HG03558 (cell line): ENCODE measurements around the gene KLF5.

ENCODE experiments used
- ATAC-seq: cut with Tn5 transposase; IDR thresholded peaks from one replicate; pipeline ENCODE4 v1.9.1; 2021; ENCODE audit warnings: moderate number of reproducible peaks; ENCODE audit not compliant: unreplicated experiment; ENCODE audit errors: extremely low read depth

KLF5 gene

DNA sequence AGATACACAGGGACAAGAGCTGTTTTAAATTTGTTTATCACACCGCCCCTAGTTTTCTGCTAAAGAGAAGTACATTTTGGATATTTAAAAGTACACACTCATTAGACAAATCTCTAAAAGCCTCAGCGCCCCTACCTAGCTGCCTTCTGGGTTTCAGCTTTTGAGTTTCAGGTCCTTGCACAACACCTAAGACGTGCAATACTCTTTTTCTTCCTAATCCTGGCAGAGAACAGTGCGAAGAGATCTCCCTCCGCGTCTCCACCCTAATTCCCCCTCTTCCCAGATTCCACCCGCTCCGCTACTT is 421 bp upstream of the KLF5 start:
- ATAC-seq, result peak; percentile 2

DNA sequence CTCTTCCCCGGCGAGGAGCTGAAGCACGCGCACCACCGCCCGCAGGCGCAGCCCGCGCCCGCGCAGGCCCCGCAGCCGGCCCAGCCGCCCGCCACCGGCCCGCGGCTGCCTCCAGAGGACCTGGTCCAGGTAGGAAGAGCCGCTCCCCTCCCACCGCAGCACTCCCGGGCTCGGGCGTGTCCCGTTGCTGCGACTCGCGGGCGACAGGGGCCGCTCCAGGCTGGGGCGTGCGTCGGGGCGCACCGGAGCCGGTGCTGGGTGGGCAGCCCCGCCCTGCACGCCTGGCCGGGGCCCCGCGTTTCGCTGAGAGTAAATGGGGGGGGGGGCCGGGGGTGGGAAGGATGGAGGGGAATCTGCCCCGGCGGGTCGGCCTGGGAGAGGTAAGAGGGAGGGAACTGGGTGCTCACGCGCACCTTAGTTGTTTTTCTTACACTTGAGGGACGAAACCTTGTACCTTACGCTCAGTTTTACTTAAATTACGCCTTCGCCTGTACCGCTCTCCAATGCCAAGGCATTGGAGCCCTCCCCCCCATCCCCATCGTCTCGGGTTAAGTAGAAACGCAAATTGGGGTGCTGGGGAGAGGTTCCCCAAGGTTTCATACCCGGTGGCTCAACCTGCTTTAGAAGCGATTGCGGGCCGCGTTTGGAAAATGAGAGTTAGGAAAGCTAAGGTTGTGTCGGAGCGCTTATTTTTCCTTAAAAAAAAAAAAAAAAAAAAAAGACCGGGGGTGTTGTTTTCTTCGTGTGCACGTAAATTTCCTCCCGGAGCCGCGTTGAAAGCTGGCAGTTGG is 850 bp downstream of the KLF5 start:
- ATAC-seq, result peak; percentile 18

DNA sequence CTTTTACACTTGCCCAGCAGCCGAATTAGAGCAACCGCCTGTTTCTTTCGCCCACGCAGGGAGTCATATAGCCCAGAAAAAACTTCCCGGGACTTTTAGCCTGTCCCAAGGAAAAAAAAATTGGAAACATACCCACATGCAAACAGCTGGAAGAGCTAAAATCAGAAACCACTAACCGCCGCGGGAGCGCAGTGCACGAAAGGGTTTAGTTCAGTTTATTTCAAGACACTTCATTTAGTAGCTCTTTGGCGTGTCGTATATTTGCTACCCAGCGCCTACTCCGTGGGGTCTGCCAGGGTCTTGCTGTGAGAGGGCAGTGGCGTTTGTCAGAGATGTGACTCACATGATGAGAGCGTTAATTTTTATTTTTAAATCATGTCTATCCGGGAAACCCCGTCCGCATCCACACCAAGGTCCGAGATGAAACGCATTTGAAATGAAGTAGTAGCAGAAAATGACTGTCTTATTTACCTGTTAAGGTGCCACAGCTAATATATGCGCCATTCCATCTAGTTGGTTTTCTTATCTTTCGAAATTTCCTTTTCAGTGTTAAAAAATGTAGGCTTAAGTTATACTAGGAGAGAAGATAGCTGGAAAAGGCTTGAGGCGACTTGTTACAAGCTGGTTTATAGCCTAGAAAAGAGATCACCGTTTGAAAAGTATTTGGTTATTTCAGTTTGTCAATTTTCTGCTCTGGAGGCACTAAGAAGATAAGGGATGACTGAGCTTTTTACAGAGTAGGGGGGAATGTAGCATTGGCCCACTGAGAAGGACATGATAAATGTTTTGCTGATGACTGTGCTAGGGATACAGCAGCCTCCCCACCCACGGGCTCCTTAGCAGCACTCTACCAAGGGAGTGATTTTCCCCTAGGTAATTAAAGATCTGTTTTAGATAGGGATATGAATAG is 1.7 kb downstream of the KLF5 start:
- ATAC-seq, result no peak

DNA sequence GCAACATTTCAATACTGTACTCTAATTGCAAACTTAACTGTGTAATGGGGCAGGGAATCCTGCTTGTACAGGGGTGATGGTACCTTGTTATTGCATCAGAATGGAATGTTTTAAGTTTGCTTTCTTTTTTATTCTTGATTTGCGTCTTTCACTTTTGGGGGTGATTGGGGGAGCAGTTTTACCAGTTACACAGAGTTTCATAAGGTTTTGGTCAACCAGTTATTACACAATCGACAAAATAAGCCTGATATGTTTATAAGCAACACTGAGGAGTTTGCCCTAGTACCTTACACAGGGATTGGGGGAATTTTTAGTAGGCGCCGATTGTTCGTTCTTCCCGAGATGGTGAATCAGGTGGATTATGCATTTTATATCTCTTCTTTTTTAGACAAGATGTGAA is 2.7 kb downstream of the KLF5 start:
- no peak for ATAC-seq

DNA sequence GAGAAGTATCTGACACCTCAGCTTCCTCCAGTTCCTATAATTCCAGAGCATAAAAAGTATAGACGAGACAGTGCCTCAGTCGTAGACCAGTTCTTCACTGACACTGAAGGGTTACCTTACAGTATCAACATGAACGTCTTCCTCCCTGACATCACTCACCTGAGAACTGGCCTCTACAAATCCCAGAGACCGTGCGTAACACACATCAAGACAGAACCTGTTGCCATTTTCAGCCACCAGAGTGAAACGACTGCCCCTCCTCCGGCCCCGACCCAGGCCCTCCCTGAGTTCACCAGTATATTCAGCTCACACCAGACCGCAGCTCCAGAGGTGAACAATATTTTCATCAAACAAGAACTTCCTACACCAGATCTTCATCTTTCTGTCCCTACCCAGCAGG is 3.1 kb downstream of the KLF5 start:
- no peak for ATAC-seq

DNA sequence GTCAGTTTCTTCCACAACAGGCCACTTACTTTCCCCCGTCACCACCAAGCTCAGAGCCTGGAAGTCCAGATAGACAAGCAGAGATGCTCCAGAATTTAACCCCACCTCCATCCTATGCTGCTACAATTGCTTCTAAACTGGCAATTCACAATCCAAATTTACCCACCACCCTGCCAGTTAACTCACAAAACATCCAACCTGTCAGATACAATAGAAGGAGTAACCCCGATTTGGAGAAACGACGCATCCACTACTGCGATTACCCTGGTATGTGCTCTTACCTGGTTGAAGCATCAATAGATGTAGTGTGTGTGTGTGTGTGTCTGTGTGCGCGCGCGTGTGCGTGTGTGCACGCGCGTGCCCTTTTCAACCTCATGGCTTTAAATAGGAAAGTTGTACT is 3.7 kb downstream of the KLF5 start:
- ATAC-seq, result no peak

DNA sequence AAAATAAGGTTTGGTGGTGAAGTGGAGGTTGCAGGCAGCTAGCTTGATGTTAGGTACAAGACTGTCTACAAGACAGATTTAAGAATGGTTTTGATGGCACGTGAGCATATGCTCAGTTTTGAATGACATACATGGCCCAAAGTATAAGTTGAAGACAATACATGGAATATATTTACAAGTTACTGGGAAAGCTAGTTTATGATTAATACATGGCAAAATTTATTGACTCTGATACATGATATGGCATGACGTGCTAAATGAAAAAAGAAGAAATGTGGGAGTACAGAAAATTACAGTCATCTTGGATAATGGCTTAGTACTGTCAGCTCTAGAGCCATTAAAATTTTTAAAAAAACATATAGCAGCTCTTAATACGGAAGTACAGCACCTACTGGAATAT is 4.4 kb downstream of the KLF5 start:
- no peak for ATAC-seq

DNA sequence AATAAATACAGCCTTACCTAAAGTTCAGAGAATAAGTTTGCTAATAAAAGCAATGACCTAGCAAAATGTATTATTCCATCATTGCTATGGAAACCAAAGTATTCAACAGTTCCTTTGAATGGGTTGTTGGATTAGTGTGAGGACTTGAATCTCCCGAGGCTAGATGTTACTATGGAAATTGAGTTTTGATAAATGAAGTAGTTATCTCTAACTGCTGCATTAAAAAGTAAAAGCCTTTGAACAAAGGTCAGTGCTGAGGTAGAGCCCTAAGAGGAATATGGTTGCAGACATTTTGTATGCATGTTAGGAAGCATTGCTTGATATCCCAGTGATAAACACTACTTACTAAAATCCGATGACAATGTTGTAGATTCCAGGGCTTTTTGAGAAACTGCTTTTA is 6.2 kb downstream of the KLF5 start:
- ATAC-seq, result no peak

DNA sequence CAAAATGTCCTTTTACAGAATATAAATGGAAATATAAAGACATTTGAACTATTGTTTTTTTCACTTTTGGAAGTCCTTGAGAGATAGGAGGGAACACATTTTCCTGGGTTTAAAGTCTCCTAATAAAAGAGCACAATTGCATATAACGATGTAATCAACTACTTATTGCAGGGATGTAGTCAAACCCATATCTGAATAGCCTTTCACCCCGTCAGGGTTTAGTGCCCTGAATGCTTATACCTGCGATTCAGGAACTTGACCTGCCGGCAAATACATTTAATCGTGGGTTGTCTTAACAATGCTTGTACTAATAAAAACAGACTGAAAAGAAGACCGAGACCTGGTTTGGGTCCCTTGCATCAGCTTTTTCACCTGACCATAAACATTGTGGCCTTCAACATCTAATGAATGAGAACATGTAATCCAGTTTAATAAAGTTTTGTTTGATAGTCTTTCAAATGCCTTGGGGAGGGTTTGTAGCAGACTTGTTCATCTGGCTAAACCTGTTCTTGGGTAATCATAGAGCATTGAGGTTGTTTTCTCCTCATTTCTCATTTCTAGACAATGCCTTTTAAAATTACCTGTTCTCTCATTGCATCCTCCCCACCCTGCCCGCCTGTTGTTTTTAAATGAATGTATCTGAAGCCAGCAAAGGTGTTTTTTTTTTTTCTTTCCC is 7.0 kb downstream of the KLF5 start:
- no peak for ATAC-seq

DNA sequence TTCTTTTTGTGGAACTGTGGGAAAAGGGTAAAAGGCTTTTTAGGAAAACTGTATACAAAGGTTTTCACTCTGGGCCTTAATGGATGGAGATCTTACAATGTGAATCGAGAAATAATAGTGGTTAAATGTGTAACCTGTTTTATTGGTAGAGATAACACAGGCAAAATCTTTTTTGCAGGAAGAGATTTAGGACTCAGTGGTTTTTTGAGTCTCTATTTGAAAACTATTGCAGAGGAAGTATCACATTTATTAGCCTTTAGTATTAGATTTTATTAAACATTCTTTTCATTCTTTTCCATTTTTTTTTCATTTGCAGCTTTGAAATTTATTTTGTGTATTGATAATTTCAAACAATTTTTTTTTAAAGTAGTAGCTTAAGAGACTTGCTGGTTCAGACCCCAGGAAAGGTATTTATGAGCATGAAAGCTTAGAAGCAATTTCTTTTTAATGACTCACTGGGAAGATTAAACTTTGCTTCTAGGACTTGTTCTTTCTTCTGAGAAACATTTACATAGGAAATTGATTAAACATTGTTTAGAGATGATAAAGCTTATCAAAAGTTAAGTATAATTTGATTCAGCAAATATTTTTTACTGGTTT is 10.5 kb downstream of the KLF5 start:
- ATAC-seq, result no peak

DNA sequence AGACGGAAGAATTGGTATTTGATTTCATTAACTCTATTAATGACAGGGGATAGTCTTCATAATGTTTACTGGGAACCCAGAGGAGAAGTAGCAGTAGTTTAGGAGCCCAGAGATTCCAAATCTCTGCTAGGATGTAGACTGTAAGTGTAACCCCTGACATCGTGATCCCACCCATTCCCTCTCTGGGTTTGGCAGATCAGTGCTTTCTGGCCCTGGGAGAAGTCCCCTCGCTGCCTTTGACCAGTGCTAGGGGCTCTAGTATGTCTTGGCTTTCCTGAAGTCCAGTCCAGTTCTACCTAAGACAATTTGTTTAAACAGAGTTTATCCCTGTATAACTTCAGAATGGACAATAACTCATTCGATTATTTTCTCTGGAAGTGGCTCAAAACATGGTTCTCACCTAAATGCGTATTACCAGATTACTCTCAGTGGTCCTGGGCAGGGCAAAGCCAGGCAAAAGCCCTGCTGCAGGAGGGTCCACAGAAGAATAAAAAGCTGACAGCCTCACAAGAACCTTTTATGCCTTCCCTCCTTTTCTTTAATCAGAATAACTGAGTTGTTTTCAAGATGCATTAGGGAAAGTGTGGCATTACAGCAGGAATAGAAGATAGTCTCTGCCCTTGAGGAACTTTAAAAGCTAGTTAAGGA is 11.8 kb downstream of the KLF5 start:
- ATAC-seq, result no peak

DNA sequence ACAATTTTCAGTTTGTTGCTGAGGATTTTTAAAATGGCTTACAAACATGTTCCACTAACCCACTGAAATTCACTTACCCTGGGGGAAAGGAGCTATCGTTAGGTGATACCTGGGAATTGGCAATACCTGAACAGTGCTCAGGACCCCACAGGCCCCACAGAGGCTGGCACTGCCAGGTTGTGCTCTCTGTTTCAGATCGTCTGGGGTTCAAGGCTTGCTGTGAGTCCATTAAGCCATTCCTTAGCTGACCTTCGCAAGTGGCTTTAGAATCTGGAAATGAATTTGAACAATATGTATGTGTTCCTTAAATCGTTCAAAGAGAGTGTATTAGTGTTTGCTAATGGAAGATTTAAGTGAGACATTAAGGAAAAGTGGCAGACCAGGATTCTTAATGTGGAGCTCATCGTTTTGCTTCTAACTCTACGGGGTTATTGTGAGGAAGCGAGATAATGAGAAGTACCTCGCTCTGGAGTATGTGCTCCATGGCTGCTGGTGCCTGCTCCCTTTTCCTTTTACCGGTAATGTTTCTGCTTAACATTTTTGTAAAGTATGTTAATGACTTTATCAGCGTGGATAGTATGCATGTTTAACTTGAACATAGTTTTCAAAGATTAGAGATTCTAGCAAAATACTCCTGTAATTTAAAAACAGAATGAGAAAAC is 13.6 kb downstream of the KLF5 start:
- no peak for ATAC-seq

DNA sequence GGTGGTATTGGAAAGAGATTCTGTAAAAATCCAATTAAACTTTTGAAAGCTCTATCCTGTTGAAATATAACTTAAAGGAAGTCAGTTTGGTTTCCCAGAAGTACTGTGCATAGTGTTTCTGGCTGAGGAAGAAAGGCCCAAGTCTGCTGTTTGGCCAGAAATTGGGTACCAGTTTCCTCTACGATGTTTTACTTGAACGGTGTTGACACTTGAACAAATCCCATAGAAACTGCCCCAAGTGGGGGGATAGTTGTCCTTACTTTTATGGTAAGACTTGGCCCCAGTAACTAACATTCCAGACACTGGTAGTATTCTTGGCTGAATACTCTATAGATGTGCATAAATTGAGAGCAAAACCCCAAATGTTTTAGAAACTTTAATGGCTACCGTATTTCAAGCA is 14.2 kb downstream of the KLF5 start:
- no peak for ATAC-seq

DNA sequence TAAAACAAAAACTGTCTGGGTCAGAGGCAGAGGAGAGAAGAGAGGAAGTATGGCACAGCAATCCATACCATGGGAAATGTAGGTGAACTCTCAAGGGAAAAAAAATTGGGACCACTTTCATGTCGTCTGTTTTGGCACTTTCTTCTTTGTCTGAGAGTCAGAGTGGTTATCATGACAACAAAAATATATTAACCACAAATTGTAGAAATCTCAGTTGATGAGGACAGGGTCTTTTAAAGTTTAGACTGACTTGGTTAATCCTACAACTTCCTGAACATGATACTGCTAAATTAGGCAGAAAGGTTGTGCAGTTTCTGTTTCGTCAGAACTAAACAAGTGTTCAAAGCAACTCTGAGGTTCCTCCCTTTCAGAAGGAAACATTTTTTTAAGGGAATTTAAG is 15.2 kb downstream of the KLF5 start:
- no peak for ATAC-seq

DNA sequence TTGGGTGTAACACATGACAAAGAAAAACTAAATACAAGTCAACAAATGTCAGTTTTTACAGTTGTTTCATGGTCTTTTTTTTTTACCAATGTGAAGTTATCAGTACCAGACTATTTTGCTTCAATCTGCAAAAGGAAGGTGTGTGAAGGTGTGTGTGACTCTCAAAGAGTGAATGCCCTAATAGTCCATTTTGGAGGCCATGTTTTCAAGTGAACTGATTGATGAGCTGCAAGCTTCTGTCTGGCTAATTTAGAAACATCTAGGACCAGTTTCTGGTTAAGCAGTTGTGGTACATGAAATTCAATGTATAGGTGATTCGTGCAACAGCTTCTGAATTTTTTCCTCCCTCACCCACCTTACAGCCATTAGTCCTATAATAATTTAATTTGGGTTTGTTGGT is 16.1 kb downstream of the KLF5 start:
- ATAC-seq, result no peak

DNA sequence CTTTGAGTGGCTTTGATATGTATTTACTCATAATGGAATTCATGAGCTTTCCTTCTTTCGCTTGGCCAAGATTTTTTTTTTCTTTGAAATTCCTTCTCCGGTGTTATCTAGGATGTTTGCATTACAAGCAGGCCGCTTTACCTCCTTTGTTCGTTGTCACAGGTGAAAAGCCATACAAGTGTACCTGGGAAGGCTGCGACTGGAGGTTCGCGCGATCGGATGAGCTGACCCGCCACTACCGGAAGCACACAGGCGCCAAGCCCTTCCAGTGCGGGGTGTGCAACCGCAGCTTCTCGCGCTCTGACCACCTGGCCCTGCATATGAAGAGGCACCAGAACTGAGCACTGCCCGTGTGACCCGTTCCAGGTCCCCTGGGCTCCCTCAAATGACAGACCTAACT is 16.7 kb downstream of the KLF5 start:
- ATAC-seq, result no peak

DNA sequence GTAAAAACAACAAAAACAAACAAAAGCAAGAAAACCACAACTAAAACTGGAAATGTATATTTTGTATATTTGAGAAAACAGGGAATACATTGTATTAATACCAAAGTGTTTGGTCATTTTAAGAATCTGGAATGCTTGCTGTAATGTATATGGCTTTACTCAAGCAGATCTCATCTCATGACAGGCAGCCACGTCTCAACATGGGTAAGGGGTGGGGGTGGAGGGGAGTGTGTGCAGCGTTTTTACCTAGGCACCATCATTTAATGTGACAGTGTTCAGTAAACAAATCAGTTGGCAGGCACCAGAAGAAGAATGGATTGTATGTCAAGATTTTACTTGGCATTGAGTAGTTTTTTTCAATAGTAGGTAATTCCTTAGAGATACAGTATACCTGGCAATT is 17.1 kb downstream of the KLF5 start:
- ATAC-seq, result no peak

DNA sequence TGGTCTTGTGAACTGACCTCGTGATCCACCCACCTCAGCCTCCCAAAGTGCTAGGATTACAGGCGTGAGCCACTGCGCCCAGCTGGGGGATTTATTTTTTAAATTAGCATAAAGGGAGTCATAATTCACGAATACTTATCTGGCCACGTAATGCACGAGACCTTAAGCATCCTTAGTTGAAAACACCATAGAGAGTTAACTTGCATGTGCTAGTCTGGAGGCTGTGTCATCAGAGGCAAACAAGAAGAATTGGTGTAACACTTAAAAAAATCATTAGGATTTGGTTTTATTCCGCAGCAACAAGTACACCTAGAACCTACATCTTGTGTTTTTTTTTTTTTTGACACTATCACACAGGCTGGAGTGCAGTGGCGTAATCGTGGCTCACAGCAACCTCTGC is 19.1 kb downstream of the KLF5 start:
- ATAC-seq, result no peak

DNA sequence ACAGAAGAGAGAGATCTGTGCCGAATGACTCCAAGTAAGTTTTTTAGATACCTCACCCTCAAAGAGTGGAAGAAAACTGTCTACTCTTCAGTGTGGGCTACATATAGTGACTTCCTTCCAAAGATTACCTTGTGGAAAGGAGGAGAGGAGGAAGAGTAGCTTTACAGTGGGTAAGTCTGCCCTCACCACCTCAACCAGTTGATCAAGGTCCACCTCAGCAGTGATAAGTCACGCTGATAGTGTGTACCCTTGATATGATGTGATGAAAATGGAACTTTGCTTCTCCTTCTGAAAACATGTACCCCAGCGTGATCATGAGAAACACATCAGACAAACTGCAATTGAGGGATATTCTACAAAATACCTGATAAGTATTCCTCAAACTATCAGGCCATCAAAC is 20.6 kb downstream of the KLF5 start:
- ATAC-seq, result no peak
